ENCODE data around the gene NUDT12. TPM values are rescaled to one million over a fixed set of nuclear protein-coding genes. Genes with fewer than 3 reads are reported as not detected.

Gene NUDT12
- total RNA-seq, 5 donors from 2014 or later (not counting 1 experiment from before 2014, with no cell fraction given) = 0.20 to 2.2 (median 1.2) TPM

DNA sequence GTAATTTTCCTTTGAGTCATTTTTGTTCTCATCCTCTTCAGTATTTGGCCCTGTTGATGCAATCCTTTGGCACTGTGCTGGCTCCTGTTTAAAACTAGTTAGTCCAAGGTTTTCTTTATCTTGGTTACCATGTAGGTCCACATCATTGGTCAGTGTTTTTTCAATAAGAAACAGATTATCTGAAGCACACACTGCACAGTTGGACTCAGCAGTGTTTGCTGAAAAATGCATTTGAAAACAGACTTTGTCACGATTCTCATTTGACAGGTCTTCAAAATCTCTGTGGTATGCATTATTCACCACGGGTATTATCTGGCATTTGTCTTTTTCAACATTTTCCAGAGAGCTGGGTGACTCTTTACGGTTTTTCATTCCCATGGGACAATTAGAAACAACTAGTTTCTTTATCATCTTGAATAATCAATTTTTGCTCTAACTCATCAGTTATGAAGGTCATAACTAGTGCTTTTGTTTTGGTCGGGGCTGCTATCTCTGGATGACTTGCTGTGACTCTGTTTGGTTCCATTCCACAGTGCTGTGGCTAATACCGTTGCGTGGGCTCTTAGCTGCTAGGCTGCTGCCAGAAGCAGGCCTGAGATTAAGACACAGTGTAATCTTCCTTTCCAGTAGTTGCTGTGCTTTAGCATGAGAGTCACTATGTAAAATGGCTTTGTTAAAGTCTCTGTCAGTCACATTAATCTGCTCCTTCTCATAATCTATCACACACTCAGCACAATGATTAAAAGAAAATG, 36.2 kb downstream of the NUDT12 start:
- Mint-ChIP-seq H3K4me3 (no peak overlapping the region), H3K9me3 (no peaks in the 10 kb centered on the region), H3K27ac (no peak overlapping the region), H3K36me3 (no peaks in the 10 kb centered on the region), H3K4me1 (peaks cover 0 to 6% (median 5%) of the 10 kb centered on the region in 3 donors), H3K27me3 (peaks cover 2 to 13% of the 10 kb centered on the region in 2 donors)
- H3K36me3 ChIP-seq (ENCODE audit: control insufficient read depth in 2 of 2, extremely low read depth in 1 of 2, insufficient read depth in 1 of 2, low read length in 1 of 2) = no peaks in the 10 kb centered on the region
- H3K27me3 ChIP-seq (replicated peaks in 1 of 2; ENCODE audit: control insufficient read depth in 2 of 2, extremely low read depth in 1 of 2, insufficient read depth in 2 of 2, low read length in 1 of 2) = no peaks in the 10 kb centered on the region
- ATAC-seq (replicated peaks in 1 of 4) (no peak), DNase-seq (no peak)
- CTCF ChIA-PET = no interaction called here
- H3K9me3 ChIP-seq = no peaks in the 10 kb centered on the region
- H3K27ac ChIP-seq (ENCODE audit: low read length) = no peak overlapping the region
- H3K4me3 ChIP-seq (ENCODE audit: control insufficient read depth in 1 of 2, extremely low read depth in 1 of 2, low read length in 1 of 2) = no peak overlapping the region
- POLR2A ChIA-PET = no interaction called here
- 67% methylated on average over 3 of the region's 6 CpGs for WGBS (ENCODE audit: insufficient coverage)
- H3K4me1 ChIP-seq (ENCODE audit: control insufficient read depth in 1 of 2, extremely low read depth in 1 of 2, insufficient read depth in 2 of 2, low read length in 2 of 2) = no peaks in the 10 kb centered on the region

DNA sequence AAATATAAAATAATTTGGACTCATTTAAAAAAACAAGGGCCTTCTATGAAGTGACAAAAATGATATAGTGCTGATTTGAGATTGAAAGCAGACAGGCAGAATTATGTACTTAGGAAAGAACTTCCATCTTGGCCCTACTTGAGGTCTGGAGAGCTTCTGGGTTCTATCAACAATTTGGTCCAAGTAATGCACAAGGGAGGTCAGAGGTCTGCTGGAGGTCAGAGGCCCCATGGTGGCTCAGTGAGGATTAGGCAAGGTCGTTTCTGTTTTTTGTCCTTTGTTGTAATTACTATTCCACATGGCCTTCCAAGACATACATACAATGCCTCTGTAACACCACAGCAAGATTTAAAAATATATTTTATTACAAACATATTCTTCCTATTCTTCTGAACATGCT, 37.2 kb downstream of the NUDT12 start:
- H3K27me3 ChIP-seq (replicated peaks in 1 of 2; ENCODE audit: control insufficient read depth in 2 of 2, extremely low read depth in 1 of 2, insufficient read depth in 2 of 2, low read length in 1 of 2) = no peaks in the 10 kb centered on the region
- Mint-ChIP-seq H3K36me3 (no peaks in the 10 kb centered on the region), H3K4me1 (peaks cover 0 to 6% (median 5%) of the 10 kb centered on the region in 3 donors), H3K4me3 (no peak overlapping the region), H3K9me3 (no peaks in the 10 kb centered on the region), H3K27me3 (peaks cover 0 to 13% of the 10 kb centered on the region in 2 donors), H3K27ac (no peak overlapping the region)
- ChIA-PET CTCF (no interaction called here), POLR2A (no interaction called here)
- no peaks in the 10 kb centered on the region for H3K4me1 ChIP-seq (ENCODE audit: control insufficient read depth in 1 of 2, extremely low read depth in 1 of 2, insufficient read depth in 2 of 2, low read length in 2 of 2)
- H3K36me3 ChIP-seq (ENCODE audit: control insufficient read depth in 2 of 2, extremely low read depth in 1 of 2, insufficient read depth in 1 of 2, low read length in 1 of 2) = no peaks in the 10 kb centered on the region
- H3K4me3 ChIP-seq (ENCODE audit: control insufficient read depth in 1 of 2, extremely low read depth in 1 of 2, low read length in 1 of 2) = no peak overlapping the region
- no peaks in the 10 kb centered on the region for H3K9me3 ChIP-seq
- ATAC-seq (replicated peaks in 1 of 4) (no peak), DNase-seq (no peak)
- WGBS (ENCODE audit: insufficient coverage) = no CpG with 5 or more reads among the region's 1 CpG
- H3K27ac ChIP-seq (ENCODE audit: low read length) = no peak overlapping the region

DNA sequence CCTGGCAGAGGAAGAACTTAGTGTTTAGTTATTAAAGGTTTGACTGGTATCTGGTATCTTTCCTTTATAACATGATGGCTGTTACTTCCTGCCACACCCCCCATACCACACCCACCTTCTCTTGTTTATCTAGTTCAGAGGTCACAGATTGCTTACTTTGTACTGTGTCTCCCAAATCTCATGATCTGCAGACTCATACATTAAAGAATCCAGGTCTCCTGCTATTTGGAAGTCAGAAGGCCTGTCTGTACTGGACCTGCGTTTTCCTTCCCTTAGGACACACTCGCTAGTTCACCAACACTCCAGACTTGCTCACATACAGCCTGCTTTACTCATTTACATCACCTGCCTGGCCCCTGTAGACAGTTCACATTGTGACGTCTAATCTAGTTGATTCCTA, 39.3 kb downstream of the NUDT12 start:
- Histone ChIP-seq H3K36me3 (ENCODE audit: control insufficient read depth in 2 of 2, extremely low read depth in 1 of 2, insufficient read depth in 1 of 2, low read length in 1 of 2) (no peaks in the 10 kb centered on the region), H3K4me3 (ENCODE audit: control insufficient read depth in 1 of 2, extremely low read depth in 1 of 2, low read length in 1 of 2) (no peak overlapping the region), H3K27ac (ENCODE audit: low read length) (no peak overlapping the region), H3K27me3 (replicated peaks in 1 of 2; ENCODE audit: control insufficient read depth in 2 of 2, extremely low read depth in 1 of 2, insufficient read depth in 2 of 2, low read length in 1 of 2) (no peaks in the 10 kb centered on the region), H3K4me1 (ENCODE audit: control insufficient read depth in 1 of 2, extremely low read depth in 1 of 2, insufficient read depth in 2 of 2, low read length in 2 of 2) (no peaks in the 10 kb centered on the region), H3K9me3 (no peaks in the 10 kb centered on the region)
- H3K9me3 Mint-ChIP-seq = no peaks in the 10 kb centered on the region
- ChIA-PET POLR2A (no interaction called here), CTCF (no interaction called here)
- H3K27me3 Mint-ChIP-seq = peaks cover 0 to 13% of the 10 kb centered on the region in 2 donors
- no peaks in the 10 kb centered on the region for H3K36me3 Mint-ChIP-seq
- peaks cover 0 to 6% (median 5%) of the 10 kb centered on the region in 3 donors for H3K4me1 Mint-ChIP-seq
- no peak for ATAC-seq (replicated peaks in 1 of 4)
- no peak overlapping the region for H3K27ac Mint-ChIP-seq
- no peak overlapping the region for H3K4me3 Mint-ChIP-seq
- no peak for DNase-seq
- 40% methylated on average over 1 of the region's 3 CpGs for WGBS (ENCODE audit: insufficient coverage)

DNA sequence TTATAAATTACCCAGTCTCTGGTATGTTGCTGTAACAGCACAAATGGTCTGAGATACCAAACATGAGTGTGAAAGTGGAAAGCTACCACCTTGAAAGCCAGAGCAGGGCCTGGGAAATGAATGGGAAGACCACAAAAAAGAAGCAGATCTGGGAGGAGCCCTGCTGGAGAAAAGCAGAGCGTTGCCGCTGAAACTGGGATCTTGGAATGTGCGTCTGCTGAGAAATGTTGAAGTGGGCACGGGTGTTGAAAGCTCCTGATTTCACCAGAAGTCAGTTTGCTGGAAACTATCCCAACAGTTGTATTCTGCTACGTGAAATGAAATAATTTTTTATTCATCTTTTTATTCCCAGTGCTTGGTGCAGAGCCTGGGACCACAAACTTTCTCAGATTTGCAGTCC, 40.0 kb downstream of the NUDT12 start:
- Histone ChIP-seq H3K9me3 (no peaks in the 10 kb centered on the region), H3K27ac (ENCODE audit: low read length) (no peak overlapping the region), H3K36me3 (ENCODE audit: control insufficient read depth in 2 of 2, extremely low read depth in 1 of 2, insufficient read depth in 1 of 2, low read length in 1 of 2) (no peaks in the 10 kb centered on the region), H3K4me3 (ENCODE audit: control insufficient read depth in 1 of 2, extremely low read depth in 1 of 2, low read length in 1 of 2) (no peak overlapping the region), H3K4me1 (ENCODE audit: control insufficient read depth in 1 of 2, extremely low read depth in 1 of 2, insufficient read depth in 2 of 2, low read length in 2 of 2) (no peaks in the 10 kb centered on the region), H3K27me3 (replicated peaks in 1 of 2; ENCODE audit: control insufficient read depth in 2 of 2, extremely low read depth in 1 of 2, insufficient read depth in 2 of 2, low read length in 1 of 2) (no peaks in the 10 kb centered on the region)
- DNase-seq = no peak
- no peak overlapping the region for H3K27ac Mint-ChIP-seq
- H3K4me1 Mint-ChIP-seq = peaks cover 0 to 6% (median 5%) of the 10 kb centered on the region in 3 donors
- no peaks in the 10 kb centered on the region for H3K9me3 Mint-ChIP-seq
- ChIA-PET POLR2A (no interaction called here), CTCF (no interaction called here)
- no peak for ATAC-seq (replicated peaks in 1 of 4)
- WGBS (ENCODE audit: insufficient coverage) = 86% methylated on average over 3 of the region's 5 CpGs
- no peaks in the 10 kb centered on the region for H3K36me3 Mint-ChIP-seq
- no peak overlapping the region for H3K4me3 Mint-ChIP-seq
- peaks cover 0 to 13% of the 10 kb centered on the region in 2 donors for H3K27me3 Mint-ChIP-seq

DNA sequence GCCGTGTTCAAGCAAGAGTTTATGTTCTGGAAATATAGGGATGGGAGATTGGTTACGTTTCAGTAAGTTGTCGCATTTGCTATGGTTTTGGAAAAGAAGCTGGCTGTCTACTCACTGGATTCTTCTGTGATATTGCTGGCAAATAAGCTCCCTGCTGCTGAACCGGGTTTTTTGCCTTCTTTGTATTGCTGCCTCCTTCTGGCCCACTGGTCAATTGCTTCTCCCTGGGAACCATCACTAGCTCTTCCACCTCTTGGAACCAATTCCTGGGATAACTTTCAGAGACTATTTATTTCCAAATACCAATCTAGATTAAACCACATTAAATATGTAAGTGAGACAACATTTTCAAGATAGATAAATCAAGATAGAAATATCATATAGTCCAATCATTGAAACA, 43.0 kb downstream of the NUDT12 start:
- no peak overlapping the region for H3K4me3 ChIP-seq (ENCODE audit: control insufficient read depth in 1 of 2, extremely low read depth in 1 of 2, low read length in 1 of 2)
- Mint-ChIP-seq H3K9me3 (no peaks in the 10 kb centered on the region), H3K36me3 (no peaks in the 10 kb centered on the region), H3K27ac (no peak overlapping the region), H3K4me1 (peaks cover 0 to 6% (median 5%) of the 10 kb centered on the region in 3 donors), H3K27me3 (peaks cover 3 to 4% of the 10 kb centered on the region in 2 donors), H3K4me3 (no peak overlapping the region)
- 100% methylated on average over 2 of the region's 4 CpGs for WGBS (ENCODE audit: insufficient coverage)
- POLR2A ChIA-PET = interaction anchor here in 1 of 2 donors (0.6 kb wide), 1 partner anchor 1661 kb away, joined by 3 read pairs; no protein-coding TSS in a partner anchor
- H3K27ac ChIP-seq (ENCODE audit: low read length) = no peak overlapping the region
- H3K27me3 ChIP-seq (replicated peaks in 1 of 2; ENCODE audit: control insufficient read depth in 2 of 2, extremely low read depth in 1 of 2, insufficient read depth in 2 of 2, low read length in 1 of 2) = no peaks in the 10 kb centered on the region
- no peak for DNase-seq
- H3K4me1 ChIP-seq (ENCODE audit: control insufficient read depth in 1 of 2, extremely low read depth in 1 of 2, insufficient read depth in 2 of 2, low read length in 2 of 2) = no peaks in the 10 kb centered on the region
- no peak for ATAC-seq (replicated peaks in 1 of 4)
- no peaks in the 10 kb centered on the region for H3K36me3 ChIP-seq (ENCODE audit: control insufficient read depth in 2 of 2, extremely low read depth in 1 of 2, insufficient read depth in 1 of 2, low read length in 1 of 2)
- CTCF ChIA-PET = no interaction called here
- no peaks in the 10 kb centered on the region for H3K9me3 ChIP-seq

DNA sequence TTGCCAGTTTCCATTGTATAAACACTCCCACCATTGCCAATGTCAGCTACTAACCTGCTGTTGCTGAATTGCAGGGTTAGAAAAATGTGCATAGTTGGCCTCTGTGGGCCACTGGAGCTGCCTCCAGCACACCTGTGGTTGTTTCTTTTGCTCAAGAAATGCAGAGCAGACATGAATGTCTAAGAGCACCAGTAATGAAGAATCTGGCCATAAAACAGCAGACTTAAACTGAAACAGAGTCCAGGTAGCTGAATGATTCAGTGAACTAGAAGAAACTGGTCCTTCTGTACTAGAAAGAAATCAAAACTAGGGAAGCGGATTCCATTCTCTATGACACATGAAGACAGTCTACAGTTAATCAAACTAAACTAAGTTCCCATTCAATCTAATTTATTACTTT, 48.2 kb downstream of the NUDT12 start:
- WGBS (ENCODE audit: insufficient coverage) = no CpG with 5 or more reads among the region's 1 CpG
- no peaks in the 10 kb centered on the region for H3K27me3 ChIP-seq (replicated peaks in 1 of 2; ENCODE audit: control insufficient read depth in 2 of 2, extremely low read depth in 1 of 2, insufficient read depth in 2 of 2, low read length in 1 of 2)
- H3K36me3 ChIP-seq (ENCODE audit: control insufficient read depth in 2 of 2, extremely low read depth in 1 of 2, insufficient read depth in 1 of 2, low read length in 1 of 2) = no peaks in the 10 kb centered on the region
- no peak overlapping the region for H3K27ac ChIP-seq (ENCODE audit: low read length)
- POLR2A ChIA-PET = no interaction called here
- Mint-ChIP-seq H3K27me3 (peaks cover 0 to 3% of the 10 kb centered on the region in 2 donors), H3K9me3 (no peaks in the 10 kb centered on the region), H3K4me3 (no peak overlapping the region), H3K36me3 (no peaks in the 10 kb centered on the region), H3K4me1 (no peaks in the 10 kb centered on the region), H3K27ac (no peak overlapping the region)
- DNase-seq = no peak
- ATAC-seq (replicated peaks in 1 of 4) = no peak
- no peaks in the 10 kb centered on the region for H3K4me1 ChIP-seq (ENCODE audit: control insufficient read depth in 1 of 2, extremely low read depth in 1 of 2, insufficient read depth in 2 of 2, low read length in 2 of 2)
- H3K9me3 ChIP-seq = no peaks in the 10 kb centered on the region
- no peak overlapping the region for H3K4me3 ChIP-seq (ENCODE audit: control insufficient read depth in 1 of 2, extremely low read depth in 1 of 2, low read length in 1 of 2)
- CTCF ChIA-PET = no interaction called here

Measured in T-cell (primary cell).